22Rv1 (cell line): Measurements from ENCODE around the gene PLEKHO1.
"Not testable (repeated sequence)": the region's sequence is repeated elsewhere in the genome, so short reads cannot be mapped to it uniquely, and the experiment has no call there.

Experiments
- ZFX ChIP-seq: fragments of 450-650 bp; IDR thresholded peaks from 2 replicates; pipeline ENCODE4 v1.6.1; 2017; ENCODE audit warnings: antibody characterized with exemption, borderline replicate concordance
- TF ChIP-seq, protein P1 (sequence below): fragments of 450-650 bp; IDR thresholded peaks from 2 replicates; pipeline ENCODE4 v1.5.1; 2017; ENCODE audit warnings: mild to moderate bottlenecking

- TF ChIP-seq, protein P1, sequence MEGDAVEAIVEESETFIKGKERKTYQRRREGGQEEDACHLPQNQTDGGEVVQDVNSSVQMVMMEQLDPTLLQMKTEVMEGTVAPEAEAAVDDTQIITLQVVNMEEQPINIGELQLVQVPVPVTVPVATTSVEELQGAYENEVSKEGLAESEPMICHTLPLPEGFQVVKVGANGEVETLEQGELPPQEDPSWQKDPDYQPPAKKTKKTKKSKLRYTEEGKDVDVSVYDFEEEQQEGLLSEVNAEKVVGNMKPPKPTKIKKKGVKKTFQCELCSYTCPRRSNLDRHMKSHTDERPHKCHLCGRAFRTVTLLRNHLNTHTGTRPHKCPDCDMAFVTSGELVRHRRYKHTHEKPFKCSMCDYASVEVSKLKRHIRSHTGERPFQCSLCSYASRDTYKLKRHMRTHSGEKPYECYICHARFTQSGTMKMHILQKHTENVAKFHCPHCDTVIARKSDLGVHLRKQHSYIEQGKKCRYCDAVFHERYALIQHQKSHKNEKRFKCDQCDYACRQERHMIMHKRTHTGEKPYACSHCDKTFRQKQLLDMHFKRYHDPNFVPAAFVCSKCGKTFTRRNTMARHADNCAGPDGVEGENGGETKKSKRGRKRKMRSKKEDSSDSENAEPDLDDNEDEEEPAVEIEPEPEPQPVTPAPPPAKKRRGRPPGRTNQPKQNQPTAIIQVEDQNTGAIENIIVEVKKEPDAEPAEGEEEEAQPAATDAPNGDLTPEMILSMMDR, result not testable (repeated sequence)
- TF ChIP-seq ZFX, result not testable (repeated sequence)
These were observed 58.7 kb downstream of the PLEKHO1 start for GRCh38 chr1:150208460-150208859.
